ENCODE measurements around the gene ARHGAP26.

Gene ARHGAP26

DNA sequence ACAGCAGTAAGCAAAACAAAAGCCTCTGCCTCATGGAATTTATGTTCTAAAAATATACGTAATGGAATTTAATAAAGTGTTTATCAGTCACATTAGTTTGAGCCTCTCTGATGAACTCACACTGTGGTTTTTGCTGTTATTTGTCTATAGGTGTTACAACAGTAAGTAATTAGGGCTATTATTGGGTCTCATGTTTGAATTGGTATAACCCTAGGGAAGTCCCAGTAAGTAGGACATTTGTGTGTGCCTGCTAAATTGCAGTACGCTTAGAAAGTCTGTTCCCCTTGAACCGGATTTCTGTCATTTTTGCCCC, 435.7 kb downstream of the ARHGAP26 start:
- Histone ChIP-seq H3K4me1 (ENCODE audit: control insufficient read depth, insufficient read depth, low read length) (peaks cover 10% of the 10 kb centered on the region), H3K27me3 (ENCODE audit: control insufficient read depth, insufficient read depth, low read length) (no peaks in the 10 kb centered on the region), H3K4me3 (ENCODE audit: low read depth, low read length) (no peak overlapping the region), H3K9me3 (ENCODE audit: control insufficient read depth, insufficient read depth, low read length) (no peaks in the 10 kb centered on the region), H3K27ac (ENCODE audit: low read depth, low read length) (no peak overlapping the region), H3K36me3 (ENCODE audit: control insufficient read depth, insufficient read depth, low read length) (no peaks in the 10 kb centered on the region), H3K9ac (ENCODE audit: low read depth, low read length) (no peak overlapping the region)

DNA sequence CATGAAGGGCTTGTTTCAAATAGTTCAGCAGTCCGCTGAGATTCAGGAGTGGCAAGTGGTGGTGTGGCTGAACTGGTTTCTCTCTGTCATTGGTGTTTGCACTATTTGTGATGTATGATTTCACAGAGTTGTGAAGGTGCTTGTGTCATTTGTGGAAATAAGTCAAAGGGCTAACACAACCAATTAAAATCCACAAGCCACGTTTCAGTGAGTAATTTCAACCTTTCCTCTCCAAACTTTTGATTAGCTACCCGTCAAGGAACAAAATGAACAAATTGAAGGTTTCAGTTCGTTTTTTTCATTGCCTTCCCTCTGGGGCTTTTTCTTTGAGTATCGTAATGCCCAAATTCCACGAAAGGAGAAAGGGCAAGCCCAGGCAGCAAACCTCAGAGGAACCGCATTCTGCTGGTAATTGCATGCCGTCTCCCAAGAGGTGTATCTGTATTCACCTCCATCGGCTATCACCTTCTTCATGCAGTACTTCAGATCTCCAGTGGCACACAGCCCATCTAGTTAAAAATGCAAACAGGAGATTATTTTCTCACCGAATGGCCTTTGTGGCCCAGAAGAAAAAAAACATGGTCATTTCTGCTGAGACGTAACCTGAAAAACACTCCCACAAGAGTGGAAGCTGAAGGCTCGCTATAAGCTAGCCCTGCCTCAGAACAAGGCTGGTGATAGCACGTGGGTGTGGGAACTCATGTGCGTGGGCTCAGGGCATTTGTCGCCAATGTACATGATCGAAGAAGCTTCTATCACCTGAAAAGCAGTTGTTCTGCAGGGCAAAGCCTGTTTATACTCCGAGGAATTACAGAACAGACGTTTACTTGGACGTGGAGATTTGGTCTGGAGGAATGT, 436.2 kb downstream of the ARHGAP26 start:
- Histone ChIP-seq H3K9ac (ENCODE audit: low read depth, low read length) (no peak overlapping the region), H3K9me3 (ENCODE audit: control insufficient read depth, insufficient read depth, low read length) (no peaks in the 10 kb centered on the region), H3K36me3 (ENCODE audit: control insufficient read depth, insufficient read depth, low read length) (no peaks in the 10 kb centered on the region), H3K4me1 (ENCODE audit: control insufficient read depth, insufficient read depth, low read length) (peaks cover 10% of the 10 kb centered on the region), H3K4me3 (ENCODE audit: low read depth, low read length) (no peak overlapping the region), H3K27ac (ENCODE audit: low read depth, low read length) (no peak overlapping the region), H3K27me3 (ENCODE audit: control insufficient read depth, insufficient read depth, low read length) (no peaks in the 10 kb centered on the region)

GRCh38 chr5:143207058-143207457, 436.9 kb downstream of the ARHGAP26 start:
- no peak overlapping the region for H3K4me3 ChIP-seq (ENCODE audit: low read depth, low read length)
- H3K36me3 ChIP-seq (ENCODE audit: control insufficient read depth, insufficient read depth, low read length) = no peaks in the 10 kb centered on the region
- H3K27ac ChIP-seq (ENCODE audit: low read depth, low read length) = no peak overlapping the region
- no peak overlapping the region for H3K9ac ChIP-seq (ENCODE audit: low read depth, low read length)
- H3K9me3 ChIP-seq (ENCODE audit: control insufficient read depth, insufficient read depth, low read length) = no peaks in the 10 kb centered on the region
- H3K27me3 ChIP-seq (ENCODE audit: control insufficient read depth, insufficient read depth, low read length) = no peaks in the 10 kb centered on the region
- peaks cover 10% of the 10 kb centered on the region for H3K4me1 ChIP-seq (ENCODE audit: control insufficient read depth, insufficient read depth, low read length)

GRCh38 chr5:143207563-143208364, 437.6 kb downstream of the ARHGAP26 start:
- Histone ChIP-seq H3K27ac (ENCODE audit: low read depth, low read length) (no peak overlapping the region), H3K36me3 (ENCODE audit: control insufficient read depth, insufficient read depth, low read length) (no peaks in the 10 kb centered on the region), H3K4me3 (ENCODE audit: low read depth, low read length) (no peak overlapping the region), H3K9me3 (ENCODE audit: control insufficient read depth, insufficient read depth, low read length) (no peaks in the 10 kb centered on the region), H3K4me1 (ENCODE audit: control insufficient read depth, insufficient read depth, low read length) (peaks cover 10% of the 10 kb centered on the region), H3K27me3 (ENCODE audit: control insufficient read depth, insufficient read depth, low read length) (no peaks in the 10 kb centered on the region), H3K9ac (ENCODE audit: low read depth, low read length) (no peak overlapping the region)

- peaks cover 13% of the 10 kb centered on the region for H3K4me1 ChIP-seq (ENCODE audit: control insufficient read depth, insufficient read depth, low read length)
- H3K9me3 ChIP-seq (ENCODE audit: control insufficient read depth, insufficient read depth, low read length) = no peaks in the 10 kb centered on the region
- H3K36me3 ChIP-seq (ENCODE audit: control insufficient read depth, insufficient read depth, low read length) = no peaks in the 10 kb centered on the region
- no peak overlapping the region for H3K9ac ChIP-seq (ENCODE audit: low read depth, low read length)
- H3K27ac ChIP-seq (ENCODE audit: low read depth, low read length) = no peak overlapping the region
- no peaks in the 10 kb centered on the region for H3K27me3 ChIP-seq (ENCODE audit: control insufficient read depth, insufficient read depth, low read length)
- H3K4me3 ChIP-seq (ENCODE audit: low read depth, low read length) = no peak overlapping the region
Measured at GRCh38 chr5:143208365-143208641, 438.1 kb downstream of the ARHGAP26 start.

- Histone ChIP-seq H3K4me3 (ENCODE audit: low read depth, low read length) (no peak overlapping the region), H3K9ac (ENCODE audit: low read depth, low read length) (no peak overlapping the region), H3K27me3 (ENCODE audit: control insufficient read depth, insufficient read depth, low read length) (no peaks in the 10 kb centered on the region), H3K4me1 (ENCODE audit: control insufficient read depth, insufficient read depth, low read length) (peaks cover 19% of the 10 kb centered on the region), H3K36me3 (ENCODE audit: control insufficient read depth, insufficient read depth, low read length) (no peaks in the 10 kb centered on the region), H3K27ac (ENCODE audit: low read depth, low read length) (no peak overlapping the region), H3K9me3 (ENCODE audit: control insufficient read depth, insufficient read depth, low read length) (no peaks in the 10 kb centered on the region)
Measured at GRCh38 chr5:143208781-143209510, 438.8 kb downstream of the ARHGAP26 start.

DNA sequence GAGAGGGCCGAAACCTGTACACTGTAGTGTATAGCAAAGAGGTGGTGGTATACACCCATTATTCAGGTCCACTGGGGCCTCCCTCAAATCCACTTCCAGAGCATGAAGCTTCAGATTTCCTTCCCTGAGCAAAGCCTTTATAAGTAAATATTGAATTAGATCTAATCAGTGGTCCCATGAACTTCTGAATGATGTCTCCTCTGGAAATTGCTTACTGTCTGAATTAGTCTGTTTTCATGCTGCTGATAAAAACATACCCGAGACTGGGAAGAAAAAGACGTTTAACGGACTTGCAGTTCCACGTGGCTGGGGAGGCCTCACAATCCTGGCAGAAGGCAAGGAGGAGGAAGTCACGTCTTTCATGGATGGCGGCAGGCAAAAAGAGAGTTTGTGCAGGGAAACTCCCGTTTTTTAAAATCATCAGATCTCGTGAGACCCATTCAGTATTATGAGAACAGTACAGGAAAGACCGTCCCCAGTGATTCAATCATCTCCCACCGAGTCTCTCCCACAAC, 439.8 kb downstream of the ARHGAP26 start:
- Histone ChIP-seq H3K36me3 (ENCODE audit: control insufficient read depth, insufficient read depth, low read length) (no peaks in the 10 kb centered on the region), H3K4me1 (ENCODE audit: control insufficient read depth, insufficient read depth, low read length) (peaks cover 25% of the 10 kb centered on the region), H3K9ac (ENCODE audit: low read depth, low read length) (no peak overlapping the region)

GRCh38 chr5:143210576-143210975, 440.4 kb downstream of the ARHGAP26 start:
- Histone ChIP-seq H3K4me3 (ENCODE audit: low read depth, low read length) (no peak overlapping the region), H3K9ac (ENCODE audit: low read depth, low read length) (no peak overlapping the region), H3K27ac (ENCODE audit: low read depth, low read length) (no peak overlapping the region), H3K9me3 (ENCODE audit: control insufficient read depth, insufficient read depth, low read length) (no peaks in the 10 kb centered on the region), H3K4me1 (ENCODE audit: control insufficient read depth, insufficient read depth, low read length) (peaks cover 20% of the 10 kb centered on the region), H3K36me3 (ENCODE audit: control insufficient read depth, insufficient read depth, low read length) (no peaks in the 10 kb centered on the region), H3K27me3 (ENCODE audit: control insufficient read depth, insufficient read depth, low read length) (no peaks in the 10 kb centered on the region)

More for the DNA sequence above, 439.8 kb downstream of the ARHGAP26 start:
- no peak overlapping the region for H3K4me3 ChIP-seq (ENCODE audit: low read depth, low read length)
- H3K9me3 ChIP-seq (ENCODE audit: control insufficient read depth, insufficient read depth, low read length) = no peaks in the 10 kb centered on the region
- H3K27ac ChIP-seq (ENCODE audit: low read depth, low read length) = no peak overlapping the region
- no peaks in the 10 kb centered on the region for H3K27me3 ChIP-seq (ENCODE audit: control insufficient read depth, insufficient read depth, low read length)

GRCh38 chr5:143212261-143212660, 442.1 kb downstream of the ARHGAP26 start:
- Histone ChIP-seq H3K9ac (ENCODE audit: low read depth, low read length) (no peak overlapping the region), H3K4me1 (ENCODE audit: control insufficient read depth, insufficient read depth, low read length) (peaks cover 15% of the 10 kb centered on the region), H3K36me3 (ENCODE audit: control insufficient read depth, insufficient read depth, low read length) (no peaks in the 10 kb centered on the region), H3K27me3 (ENCODE audit: control insufficient read depth, insufficient read depth, low read length) (no peaks in the 10 kb centered on the region), H3K27ac (ENCODE audit: low read depth, low read length) (no peak overlapping the region), H3K9me3 (ENCODE audit: control insufficient read depth, insufficient read depth, low read length) (no peaks in the 10 kb centered on the region), H3K4me3 (ENCODE audit: low read depth, low read length) (no peak overlapping the region)

DNA sequence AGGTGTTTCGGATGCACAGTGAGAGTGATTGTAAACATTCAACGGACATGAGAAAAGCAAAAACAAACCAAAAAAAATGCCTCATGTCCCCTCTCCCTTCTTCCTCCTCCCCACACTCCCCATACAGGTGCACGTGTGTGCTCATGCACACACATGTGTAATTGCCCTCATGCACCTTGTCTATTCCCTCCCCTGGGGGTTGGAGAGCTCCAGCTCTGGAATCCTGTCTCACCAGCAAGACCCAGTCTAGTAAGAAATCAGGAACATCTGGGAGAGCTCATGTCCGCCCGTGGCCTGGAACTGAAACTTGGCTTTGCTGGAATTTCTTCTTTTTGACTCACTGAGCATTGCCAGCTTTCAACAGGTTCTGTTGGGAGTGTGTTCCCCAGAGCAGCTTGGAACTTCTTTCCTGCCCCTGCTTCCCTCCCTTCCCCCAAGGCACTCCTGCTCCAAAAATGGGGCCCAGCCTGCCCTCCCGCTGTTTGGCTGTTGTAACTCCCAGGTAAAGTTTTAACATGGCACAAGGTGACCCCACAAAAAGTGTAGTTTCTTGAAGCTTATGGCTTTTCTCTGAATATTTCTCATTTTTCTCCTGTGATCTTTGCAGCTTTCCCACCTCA, 443.2 kb downstream of the ARHGAP26 start:
- H3K27ac ChIP-seq (ENCODE audit: low read depth, low read length) = peak overlapping the region; percentile 62
- H3K9me3 ChIP-seq (ENCODE audit: control insufficient read depth, insufficient read depth, low read length) = no peaks in the 10 kb centered on the region
- no peaks in the 10 kb centered on the region for H3K27me3 ChIP-seq (ENCODE audit: control insufficient read depth, insufficient read depth, low read length)
- H3K4me3 ChIP-seq (ENCODE audit: low read depth, low read length) = no peak overlapping the region
- H3K9ac ChIP-seq (ENCODE audit: low read depth, low read length) = no peak overlapping the region
- H3K36me3 ChIP-seq (ENCODE audit: control insufficient read depth, insufficient read depth, low read length) = no peaks in the 10 kb centered on the region
- H3K4me1 ChIP-seq (ENCODE audit: control insufficient read depth, insufficient read depth, low read length) = peaks cover 15% of the 10 kb centered on the region
